Measurements from ENCODE around the gene OR13C5. TPM values are rescaled to one million over a fixed set of nuclear protein-coding genes. Genes with fewer than 3 reads are reported as not detected.

Gene OR13C5
- total and polyA plus RNA-seq, 10 of the 15 experiments (the other 5 are each of a cell fraction or from before 2014, with no cell fraction given), result 0.58 TPM; not detected in 9

DNA sequence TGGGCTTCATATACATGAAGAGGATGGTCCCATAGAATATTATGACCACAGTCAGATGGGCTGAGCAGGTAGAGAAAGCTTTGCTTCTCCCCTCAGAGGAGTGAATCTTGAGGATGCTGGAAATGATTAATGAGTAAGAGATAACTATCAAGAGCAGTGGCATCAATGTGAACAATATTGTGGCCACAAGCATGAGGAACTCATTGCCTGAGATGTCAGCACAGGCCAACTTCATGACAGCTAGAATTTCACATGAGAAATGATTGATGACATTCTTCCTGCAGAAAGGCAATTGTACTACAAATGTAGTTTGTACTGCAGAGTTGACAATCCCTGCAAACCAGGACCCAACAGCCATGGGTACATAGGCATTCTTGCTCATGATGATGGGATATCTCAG lies 18.2 kb upstream of the OR13C5 start:
- POLR2A ChIA-PET, result no interaction called here
- no peak overlapping the region for H2AFZ ChIP-seq (ENCODE audit: control insufficient read depth, low read depth, low read length)
- RAD21 ChIA-PET (ENCODE audit: unreplicated experiment), result no interaction called here
- ATAC-seq (no peak), DNase-seq (ENCODE audit: low read depth, low spot score) (no peak), FAIRE-seq (no peak)
- H3K4me1 ChIP-seq (ENCODE audit: control insufficient read depth, insufficient read depth, low read length), result no peaks in the 10 kb centered on the region
- no TSS peak for BruUV-seq (replicated peaks)
- SMC1A ChIA-PET (ENCODE audit: uncharacterized antibody, unreplicated experiment), result no interaction called here
- TF ChIP-seq, protein P1, sequence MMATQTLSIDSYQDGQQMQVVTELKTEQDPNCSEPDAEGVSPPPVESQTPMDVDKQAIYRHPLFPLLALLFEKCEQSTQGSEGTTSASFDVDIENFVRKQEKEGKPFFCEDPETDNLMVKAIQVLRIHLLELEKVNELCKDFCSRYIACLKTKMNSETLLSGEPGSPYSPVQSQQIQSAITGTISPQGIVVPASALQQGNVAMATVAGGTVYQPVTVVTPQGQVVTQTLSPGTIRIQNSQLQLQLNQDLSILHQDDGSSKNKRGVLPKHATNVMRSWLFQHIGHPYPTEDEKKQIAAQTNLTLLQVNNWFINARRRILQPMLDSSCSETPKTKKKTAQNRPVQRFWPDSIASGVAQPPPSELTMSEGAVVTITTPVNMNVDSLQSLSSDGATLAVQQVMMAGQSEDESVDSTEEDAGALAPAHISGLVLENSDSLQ (IDR thresholded peaks at IDR 0.05), result 0 out of 2 replicates have a peak, but pooled peaks have one; percentile 11
- TF ChIP-seq, protein P2, sequence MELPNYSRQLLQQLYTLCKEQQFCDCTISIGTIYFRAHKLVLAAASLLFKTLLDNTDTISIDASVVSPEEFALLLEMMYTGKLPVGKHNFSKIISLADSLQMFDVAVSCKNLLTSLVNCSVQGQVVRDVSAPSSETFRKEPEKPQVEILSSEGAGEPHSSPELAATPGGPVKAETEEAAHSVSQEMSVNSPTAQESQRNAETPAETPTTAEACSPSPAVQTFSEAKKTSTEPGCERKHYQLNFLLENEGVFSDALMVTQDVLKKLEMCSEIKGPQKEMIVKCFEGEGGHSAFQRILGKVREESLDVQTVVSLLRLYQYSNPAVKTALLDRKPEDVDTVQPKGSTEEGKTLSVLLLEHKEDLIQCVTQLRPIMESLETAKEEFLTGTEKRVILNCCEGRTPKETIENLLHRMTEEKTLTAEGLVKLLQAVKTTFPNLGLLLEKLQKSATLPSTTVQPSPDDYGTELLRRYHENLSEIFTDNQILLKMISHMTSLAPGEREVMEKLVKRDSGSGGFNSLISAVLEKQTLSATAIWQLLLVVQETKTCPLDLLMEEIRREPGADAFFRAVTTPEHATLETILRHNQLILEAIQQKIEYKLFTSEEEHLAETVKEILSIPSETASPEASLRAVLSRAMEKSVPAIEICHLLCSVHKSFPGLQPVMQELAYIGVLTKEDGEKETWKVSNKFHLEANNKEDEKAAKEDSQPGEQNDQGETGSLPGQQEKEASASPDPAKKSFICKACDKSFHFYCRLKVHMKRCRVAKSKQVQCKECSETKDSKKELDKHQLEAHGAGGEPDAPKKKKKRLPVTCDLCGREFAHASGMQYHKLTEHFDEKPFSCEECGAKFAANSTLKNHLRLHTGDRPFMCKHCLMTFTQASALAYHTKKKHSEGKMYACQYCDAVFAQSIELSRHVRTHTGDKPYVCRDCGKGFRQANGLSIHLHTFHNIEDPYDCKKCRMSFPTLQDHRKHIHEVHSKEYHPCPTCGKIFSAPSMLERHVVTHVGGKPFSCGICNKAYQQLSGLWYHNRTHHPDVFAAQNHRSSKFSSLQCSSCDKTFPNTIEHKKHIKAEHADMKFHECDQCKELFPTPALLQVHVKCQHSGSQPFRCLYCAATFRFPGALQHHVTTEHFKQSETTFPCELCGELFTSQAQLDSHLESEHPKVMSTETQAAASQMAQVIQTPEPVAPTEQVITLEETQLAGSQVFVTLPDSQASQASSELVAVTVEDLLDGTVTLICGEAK (IDR thresholded peaks at IDR 0.05; ENCODE audit: borderline replicate concordance), result no peak
- no peaks in the 10 kb centered on the region for H3K9me3 ChIP-seq (replicated peaks; ENCODE audit: control insufficient read depth, insufficient read depth, low read length)
- CTCF ChIA-PET, result no interaction called here
- no peak overlapping the region for H3K4me3 ChIP-seq
- H4K20me1 ChIP-seq (ENCODE audit: control insufficient read depth, insufficient read depth), result no peaks in the 10 kb centered on the region
- no peaks in the 10 kb centered on the region for H3K79me2 ChIP-seq (ENCODE audit: control insufficient read depth, insufficient read depth, low read length)
- no peaks in the 10 kb centered on the region for H3K27me3 ChIP-seq (replicated peaks in 1 of 2; ENCODE audit: control insufficient read depth in 2 of 2, insufficient read depth in 2 of 2, low read length in 1 of 2)
- H3K27ac ChIP-seq (ENCODE audit: control insufficient read depth, insufficient read depth), result no peak overlapping the region
- in situ Hi-C loops (cut with MboI) (no loop called here), intact Hi-C loops (cut with micrococcal nuclease; ENCODE audit: unreplicated experiment) (no loop called here)
- H3K36me3 ChIP-seq (ENCODE audit: control insufficient read depth in 2 of 2, insufficient read depth in 2 of 2, low read length in 1 of 2), result no peaks in the 10 kb centered on the region
- no peak overlapping the region for H3K4me2 ChIP-seq (ENCODE audit: control insufficient read depth, insufficient read depth)
- no peak overlapping the region for H3K9ac ChIP-seq (ENCODE audit: control insufficient read depth, insufficient read depth, low read length)

DNA sequence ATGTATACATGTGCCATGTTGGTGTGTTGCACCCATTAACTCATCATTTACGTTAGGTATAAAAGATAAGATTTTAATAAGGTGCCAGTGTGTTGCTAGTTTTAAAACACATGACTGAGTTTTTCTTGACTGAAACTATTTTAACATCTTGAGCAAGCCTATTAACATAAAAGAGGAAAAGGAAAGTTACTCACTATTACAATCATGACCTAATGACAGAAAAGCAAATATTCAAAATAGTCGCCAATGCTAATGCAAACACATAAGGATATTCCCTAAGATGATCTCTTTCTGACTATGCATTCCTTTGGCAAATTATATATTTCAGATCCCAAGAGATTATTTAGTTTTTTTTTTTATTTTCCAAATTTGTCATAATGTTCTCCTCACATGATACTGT lies 12.0 kb upstream of the OR13C5 start:
- WGBS (ENCODE audit: insufficient coverage, insufficient replicate concordance, low lambda C conversion rate, missing lambda C conversion rate), result 29% methylated on average over 2 of the region's 2 CpGs
- ChIA-PET POLR2A (no interaction called here), CTCF (no interaction called here), SMC1A (ENCODE audit: uncharacterized antibody, unreplicated experiment) (no interaction called here), RAD21 (ENCODE audit: unreplicated experiment) (no interaction called here)
- Histone ChIP-seq H3K27me3 (replicated peaks in 1 of 2; ENCODE audit: control insufficient read depth in 2 of 2, insufficient read depth in 2 of 2, low read length in 1 of 2) (no peaks in the 10 kb centered on the region), H3K9me3 (replicated peaks; ENCODE audit: control insufficient read depth, insufficient read depth, low read length) (no peaks in the 10 kb centered on the region), H3K4me3 (no peak overlapping the region), H3K9ac (ENCODE audit: control insufficient read depth, insufficient read depth, low read length) (no peak overlapping the region), H3K4me2 (ENCODE audit: control insufficient read depth, insufficient read depth) (no peak overlapping the region), H3K36me3 (ENCODE audit: control insufficient read depth in 2 of 2, insufficient read depth in 2 of 2, low read length in 1 of 2) (no peaks in the 10 kb centered on the region), H3K79me2 (ENCODE audit: control insufficient read depth, insufficient read depth, low read length) (no peaks in the 10 kb centered on the region), H2AFZ (ENCODE audit: control insufficient read depth, low read depth, low read length) (no peak overlapping the region), H3K4me1 (ENCODE audit: control insufficient read depth, insufficient read depth, low read length) (no peaks in the 10 kb centered on the region), H3K27ac (ENCODE audit: control insufficient read depth, insufficient read depth) (no peak overlapping the region), H4K20me1 (ENCODE audit: control insufficient read depth, insufficient read depth) (no peaks in the 10 kb centered on the region)
- intact Hi-C loops (cut with micrococcal nuclease; ENCODE audit: unreplicated experiment) (no loop called here), in situ Hi-C loops (cut with MboI) (no loop called here)
- no peak for DNase-seq (ENCODE audit: low read depth, low spot score)
- BruUV-seq (replicated peaks), result no TSS peak
- TF ChIP-seq, protein P3, sequence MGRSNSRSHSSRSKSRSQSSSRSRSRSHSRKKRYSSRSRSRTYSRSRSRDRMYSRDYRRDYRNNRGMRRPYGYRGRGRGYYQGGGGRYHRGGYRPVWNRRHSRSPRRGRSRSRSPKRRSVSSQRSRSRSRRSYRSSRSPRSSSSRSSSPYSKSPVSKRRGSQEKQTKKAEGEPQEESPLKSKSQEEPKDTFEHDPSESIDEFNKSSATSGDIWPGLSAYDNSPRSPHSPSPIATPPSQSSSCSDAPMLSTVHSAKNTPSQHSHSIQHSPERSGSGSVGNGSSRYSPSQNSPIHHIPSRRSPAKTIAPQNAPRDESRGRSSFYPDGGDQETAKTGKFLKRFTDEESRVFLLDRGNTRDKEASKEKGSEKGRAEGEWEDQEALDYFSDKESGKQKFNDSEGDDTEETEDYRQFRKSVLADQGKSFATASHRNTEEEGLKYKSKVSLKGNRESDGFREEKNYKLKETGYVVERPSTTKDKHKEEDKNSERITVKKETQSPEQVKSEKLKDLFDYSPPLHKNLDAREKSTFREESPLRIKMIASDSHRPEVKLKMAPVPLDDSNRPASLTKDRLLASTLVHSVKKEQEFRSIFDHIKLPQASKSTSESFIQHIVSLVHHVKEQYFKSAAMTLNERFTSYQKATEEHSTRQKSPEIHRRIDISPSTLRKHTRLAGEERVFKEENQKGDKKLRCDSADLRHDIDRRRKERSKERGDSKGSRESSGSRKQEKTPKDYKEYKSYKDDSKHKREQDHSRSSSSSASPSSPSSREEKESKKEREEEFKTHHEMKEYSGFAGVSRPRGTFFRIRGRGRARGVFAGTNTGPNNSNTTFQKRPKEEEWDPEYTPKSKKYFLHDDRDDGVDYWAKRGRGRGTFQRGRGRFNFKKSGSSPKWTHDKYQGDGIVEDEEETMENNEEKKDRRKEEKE (IDR thresholded peaks at IDR 0.05), result no peak
- TF ChIP-seq GATAD2B (conservative IDR thresholded peaks at IDR 0.05; ENCODE audit: low read depth) (no peak), POU2F2 (IDR thresholded peaks at IDR 0.05; ENCODE audit: borderline replicate concordance, low read depth, low read length) (no peak), YY1 (IDR thresholded peaks at IDR 0.05; ENCODE audit: low read depth, low read length) (no peak), RFX5 (IDR thresholded peaks at IDR 0.05; ENCODE audit: low read depth, low read length) (no peak)
- ATAC-seq, result no peak
- no peak for FAIRE-seq

Measured in GM12878 (cell line).